H9 (cell line): Measurements from ENCODE around the gene KCNAB3. TPM values are rescaled to one million over a fixed set of nuclear protein-coding genes. Genes with fewer than 3 reads are reported as not detected.

Experiments used
- DNase-seq: peaks from one replicate; pipeline ENCODE4 v3.0.0-alpha.2; 2017
- H2AFZ ChIP-seq: one replicate; pipeline ENCODE4 v1.6.1; 2013; ENCODE audit warnings: mild to moderate bottlenecking, low read length, control low read depth, moderate library complexity
- H2AK5ac ChIP-seq: 2 replicates; pipeline ENCODE4 v1.6.1; 2013; ENCODE audit warnings: low read length, control low read depth, mixed read lengths; ENCODE audit not compliant: insufficient read length
- H2BK120ac ChIP-seq: one replicate; pipeline ENCODE4 v1.6.1; 2013; ENCODE audit warnings: low read depth, mild to moderate bottlenecking, low read length, control low read depth, inconsistent platforms; ENCODE audit not compliant: poor library complexity, severe bottlenecking
- H2BK12ac ChIP-seq: 2 replicates; pipeline ENCODE4 v1.6.1; 2013; ENCODE audit warnings: low read length, control low read depth, mixed read lengths, low read depth; ENCODE audit not compliant: insufficient read length
- H2BK15ac ChIP-seq: 2 replicates; pipeline ENCODE4 v1.6.1; 2013; ENCODE audit warnings: low read depth, low read length, control low read depth
- H2BK20ac ChIP-seq: one replicate; pipeline ENCODE4 v1.6.1; 2013; ENCODE audit warnings: low read depth, mild to moderate bottlenecking, low read length, control low read depth, inconsistent platforms; ENCODE audit not compliant: poor library complexity, severe bottlenecking
- H2BK5ac ChIP-seq: 2 replicates; pipeline ENCODE4 v1.6.1; 2013; ENCODE audit warnings: low read length, control low read depth, mixed read lengths; ENCODE audit not compliant: insufficient read length
- H3K14ac ChIP-seq: 2 replicates; pipeline ENCODE4 v1.6.1; 2013; ENCODE audit warnings: low read length, control low read depth; ENCODE audit not compliant: insufficient read depth
- H3K18ac ChIP-seq: 2 replicates; pipeline ENCODE4 v1.6.1; 2013; ENCODE audit warnings: low read depth, mild to moderate bottlenecking, mixed read lengths, low read length, control low read depth; ENCODE audit not compliant: insufficient read length
- H3K23ac ChIP-seq: 2 replicates; pipeline ENCODE4 v1.6.1; 2013; ENCODE audit warnings: low read length, control low read depth, mixed read lengths, low read depth; ENCODE audit not compliant: insufficient read length
- H3K23me2 ChIP-seq: 2 replicates; pipeline ENCODE4 v1.6.1; 2013; ENCODE audit warnings: low read depth, mild to moderate bottlenecking, mixed read lengths, low read length, control low read depth; ENCODE audit not compliant: insufficient read length, poor library complexity, severe bottlenecking
- H3K27ac ChIP-seq: 2 replicates; pipeline ENCODE4 v1.5.1; 2013; ENCODE audit warnings: low read length, control low read depth, mixed read lengths, low read depth; ENCODE audit not compliant: insufficient read length
- H3K27me3 ChIP-seq: 2 replicates; pipeline ENCODE4 v1.6.1; 2013; ENCODE audit warnings: low read length, control low read depth, inconsistent platforms; ENCODE audit not compliant: insufficient read depth
- H3K4ac ChIP-seq: 2 replicates; pipeline ENCODE4 v1.6.1; 2013; ENCODE audit warnings: low read depth, mild to moderate bottlenecking, control low read depth, inconsistent platforms, low read length, moderate library complexity
- H3K4me1 ChIP-seq: 2 replicates; pipeline ENCODE4 v1.6.1; 2013; ENCODE audit warnings: low read length, control low read depth, inconsistent platforms; ENCODE audit not compliant: insufficient read depth
- H3K4me2 ChIP-seq: 2 replicates; pipeline ENCODE4 v1.6.1; 2013; ENCODE audit warnings: low read length, control low read depth, mixed read lengths; ENCODE audit not compliant: insufficient read length, insufficient read depth
- H3K56ac ChIP-seq: 2 replicates; pipeline ENCODE4 v1.6.1; 2013; ENCODE audit warnings: low read depth, mild to moderate bottlenecking, mixed read lengths, low read length, control low read depth; ENCODE audit not compliant: insufficient read length
- H3K79me1 ChIP-seq: 2 replicates; pipeline ENCODE4 v1.6.1; 2013; ENCODE audit warnings: low read depth, mild to moderate bottlenecking, moderate library complexity, low read length, control low read depth, inconsistent platforms; ENCODE audit not compliant: insufficient read depth, poor library complexity, severe bottlenecking
- H3K79me2 ChIP-seq: 2 replicates; pipeline ENCODE4 v1.6.1; 2013; ENCODE audit warnings: low read length, control low read depth, inconsistent platforms; ENCODE audit not compliant: insufficient read depth
- H3K9ac ChIP-seq: 2 replicates; pipeline ENCODE4 v1.6.1; 2013; ENCODE audit warnings: low read length, control low read depth, mixed read lengths; ENCODE audit not compliant: insufficient read length; ENCODE audit errors: extremely low read depth
- H3K9me3 ChIP-seq: one replicate; pipeline ENCODE4 v1.6.1; 2013; ENCODE audit warnings: low read depth, low read length, inconsistent platforms; ENCODE audit not compliant: control insufficient read depth
- H3T11ph ChIP-seq: one replicate; pipeline ENCODE4 v1.6.1; 2013; ENCODE audit warnings: mild to moderate bottlenecking, low read length, control low read depth, inconsistent platforms
- H4K20me1 ChIP-seq: one replicate; pipeline ENCODE4 v1.6.1; 2013; ENCODE audit not compliant: control insufficient read depth, insufficient read length, insufficient read depth
- H4K5ac ChIP-seq: 2 replicates; pipeline ENCODE4 v1.6.1; 2013; ENCODE audit warnings: low read depth, mild to moderate bottlenecking, mixed read lengths, low read length, control low read depth; ENCODE audit not compliant: insufficient read length
- H4K8ac ChIP-seq: replicated peaks from 2 replicates; pipeline ENCODE4 v1.6.1; 2013; ENCODE audit warnings: low read length, control low read depth, mixed read lengths, low read depth; ENCODE audit not compliant: insufficient read length
- H4K91ac ChIP-seq: 2 replicates; pipeline ENCODE4 v1.6.1; 2013; ENCODE audit warnings: low read depth, mild to moderate bottlenecking, moderate library complexity, mixed read lengths, low read length, control low read depth; ENCODE audit not compliant: insufficient read length
- H3K27ac Mint-ChIP-seq, 3 experiments: 2 replicates in 2 of 3; 3 replicates in 1 of 3; pipeline ENCODE4 v1.8.0; 2020 to 2021; ENCODE audit warnings: mixed read lengths in 3 of 3, mild to moderate bottlenecking in 1 of 3, moderate library complexity in 1 of 3
- H3K27me3 Mint-ChIP-seq: 2 replicates; pipeline ENCODE4 v1.8.0; 2021; ENCODE audit warnings: low read depth, mild to moderate bottlenecking, moderate library complexity, mixed read lengths
- H3K36me3 Mint-ChIP-seq, 3 experiments: 2 replicates in 2 of 3; 3 replicates in 1 of 3; pipeline ENCODE4 v1.8.0; 2020 to 2021; ENCODE audit warnings: low read depth in 3 of 3, mixed read lengths in 3 of 3; ENCODE audit not compliant: insufficient read depth in 1 of 3
- H3K4me1 Mint-ChIP-seq, 2 experiments: 2 replicates each; pipeline ENCODE4 v1.8.0; 2020; ENCODE audit warnings: mixed read lengths in 2 of 2
- H3K4me3 Mint-ChIP-seq, 2 experiments: 2 replicates in 1 of 2; 3 replicates in 1 of 2; pipeline ENCODE4 v1.8.0; 2020 to 2021; ENCODE audit warnings: mild to moderate bottlenecking in 2 of 2, mixed read lengths in 2 of 2, moderate library complexity in 1 of 2
- H3K9me3 Mint-ChIP-seq, 2 experiments: 2 replicates in 1 of 2; 3 replicates in 1 of 2; pipeline ENCODE4 v1.8.0; 2020; ENCODE audit warnings: mild to moderate bottlenecking in 2 of 2, mixed read lengths in 2 of 2, moderate library complexity in 1 of 2
- CTCF ChIP-seq: fragments of 200-600 bp; sonication (generic); conservative IDR thresholded peaks from 3 replicates; pipeline ENCODE4 v1.8.0; 2021; ENCODE audit warnings: antibody characterized with exemption, mild to moderate bottlenecking
- WGBS: extraction: QIAGEN DNeasy Blood & Tissue Kit; methylation state at CpG from one replicate; pipeline ENCODE4 v1.1.7; 2013; ENCODE audit warnings: missing lambda C conversion rate, low lambda C conversion rate, mixed read lengths; ENCODE audit not compliant: insufficient read length; ENCODE audit errors: extremely low coverage; 5-methylcytosine and 5-hydroxymethylcytosine counted together
- total RNA-seq: library from RNA; stranded (reverse); gene quantifications from 2 replicates; pipeline ENCODE4 v1.2.1, GENCODE V29; 2021

KCNAB3 gene
- total RNA-seq, 1 experiment from 2014 or later: 6.4 TPM

- H2BK20ac ChIP-seq: no peak overlapping the region
- H3K4me1 Mint-ChIP-seq: no peaks in the 10 kb centered on the region
- H3K9me3 Mint-ChIP-seq: no peaks in the 10 kb centered on the region
Measured at GRCh38 chr17:7946441-7946840, 16.8 kb upstream of the KCNAB3 start.

More at GRCh38 chr17:7946441-7946840, 16.8 kb upstream of the KCNAB3 start:
- no peak overlapping the region for H3K4me2 ChIP-seq
- no peak overlapping the region for H3K14ac ChIP-seq
- H4K20me1 ChIP-seq: no peaks in the 10 kb centered on the region
- no peaks in the 10 kb centered on the region for H3K79me2 ChIP-seq
- H2BK12ac ChIP-seq: no peak overlapping the region
- no peak overlapping the region for H2AFZ ChIP-seq
- H3K27me3 ChIP-seq: no peaks in the 10 kb centered on the region
- H2BK5ac ChIP-seq: no peak overlapping the region
- no peaks in the 10 kb centered on the region for H3K4me1 ChIP-seq
- H3K4me3 Mint-ChIP-seq: no peak overlapping the region
- no peak overlapping the region for H3K27ac ChIP-seq
- no peaks in the 10 kb centered on the region for H3K9me3 ChIP-seq
- H3K23ac ChIP-seq: no peak overlapping the region
- H3K9ac ChIP-seq: no peak overlapping the region
- H4K5ac ChIP-seq: no peak overlapping the region
- H3K36me3 Mint-ChIP-seq: peaks cover 22 to 77% (median 70%) of the 10 kb centered on the region in 3 experiments; a peak in 6 of 7 replicates
- H3K27ac Mint-ChIP-seq: no peak overlapping the region
- H3K79me1 ChIP-seq: no peaks in the 10 kb centered on the region
- H4K8ac ChIP-seq: no peak overlapping the region
- no peak for TF ChIP-seq CTCF
- no peak overlapping the region for H3K4ac ChIP-seq
- H2AK5ac ChIP-seq: no peak overlapping the region
- H3K56ac ChIP-seq: no peak overlapping the region
- DNase-seq: no peak
- WGBS: no CpG with 5 or more reads among the region's 5 CpGs
- no peak overlapping the region for H4K91ac ChIP-seq
- H3K23me2 ChIP-seq: no peaks in the 10 kb centered on the region
- no peak overlapping the region for H2BK120ac ChIP-seq
- H3K27me3 Mint-ChIP-seq: no peaks in the 10 kb centered on the region
- no peak overlapping the region for H2BK15ac ChIP-seq
- no peak overlapping the region for H3K18ac ChIP-seq
- H3T11ph ChIP-seq: no peak overlapping the region
